ENCODE measurements around the gene ALKBH3.

ALKBH3 gene

GRCh38 chr11:43924112-43924855 is 43.7 kb downstream of the ALKBH3 start:
- H3K9ac ChIP-seq (ENCODE audit: low read depth, low read length): no peak overlapping the region
- H3K27me3 ChIP-seq (ENCODE audit: control insufficient read depth, insufficient read depth, low read length): no peaks in the 10 kb centered on the region
- H3K4me1 ChIP-seq (ENCODE audit: control insufficient read depth, insufficient read depth, low read length): peaks cover 28% of the 10 kb centered on the region

DNA sequence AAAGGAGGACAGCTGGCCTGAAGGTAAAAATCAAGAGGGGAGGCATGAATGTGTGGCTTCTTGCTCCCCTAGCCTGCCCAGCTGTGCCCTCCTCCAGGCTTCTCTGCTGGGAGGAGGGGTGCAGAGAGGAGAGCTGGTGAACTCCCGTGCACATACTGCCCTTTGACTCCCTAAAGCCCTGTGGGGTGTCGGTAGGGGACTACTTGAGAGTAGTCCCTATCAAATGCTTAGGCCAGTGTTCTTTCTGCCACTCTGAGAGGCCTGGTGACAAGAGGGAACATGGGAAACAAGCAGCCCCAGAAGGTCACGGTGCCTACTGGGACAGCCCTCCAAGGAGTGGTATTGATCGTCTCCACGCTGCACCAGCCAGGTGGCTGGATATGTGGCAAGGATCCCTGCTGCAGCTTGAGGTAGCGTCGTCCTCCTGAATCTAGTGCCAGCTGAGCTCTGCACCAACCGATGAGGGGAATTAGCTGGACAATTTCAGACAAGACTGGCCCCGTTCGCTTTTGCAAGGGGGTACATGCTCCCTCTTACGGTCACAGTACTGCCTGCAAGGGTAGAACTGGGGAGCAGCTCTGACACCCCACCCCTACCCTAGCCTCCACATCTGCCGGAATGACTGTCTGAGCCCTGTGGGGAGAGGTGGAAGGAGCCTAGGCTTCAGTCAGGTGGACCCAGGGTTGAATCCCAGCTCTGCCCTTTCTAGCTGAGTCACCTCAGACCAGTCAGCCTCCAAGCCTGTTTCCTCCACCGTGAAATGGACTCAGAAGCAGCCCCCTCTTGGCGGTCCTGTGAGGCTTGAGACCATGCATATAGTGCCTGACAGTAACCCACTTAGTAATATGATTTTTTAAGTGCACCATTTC is 44.7 kb downstream of the ALKBH3 start:
- Histone ChIP-seq H3K9me3 (ENCODE audit: control insufficient read depth, insufficient read depth, low read length) (no peaks in the 10 kb centered on the region), H3K9ac (ENCODE audit: low read depth, low read length) (no peak overlapping the region), H3K4me1 (ENCODE audit: control insufficient read depth, insufficient read depth, low read length) (peaks cover 21% of the 10 kb centered on the region), H3K4me3 (ENCODE audit: low read depth, low read length) (no peak overlapping the region), H3K27me3 (ENCODE audit: control insufficient read depth, insufficient read depth, low read length) (no peaks in the 10 kb centered on the region), H3K36me3 (ENCODE audit: control insufficient read depth, insufficient read depth, low read length) (no peaks in the 10 kb centered on the region)

More at GRCh38 chr11:43924112-43924855, 43.7 kb downstream of the ALKBH3 start:
- Histone ChIP-seq H3K9me3 (ENCODE audit: control insufficient read depth, insufficient read depth, low read length) (no peaks in the 10 kb centered on the region), H3K36me3 (ENCODE audit: control insufficient read depth, insufficient read depth, low read length) (no peaks in the 10 kb centered on the region), H3K4me3 (ENCODE audit: low read depth, low read length) (no peak overlapping the region)

GRCh38 chr11:43925932-43926505 is 45.4 kb downstream of the ALKBH3 start:
- H3K4me3 ChIP-seq (ENCODE audit: low read depth, low read length): no peak overlapping the region
- H3K9ac ChIP-seq (ENCODE audit: low read depth, low read length): no peak overlapping the region
- H3K4me1 ChIP-seq (ENCODE audit: control insufficient read depth, insufficient read depth, low read length): peaks cover 14% of the 10 kb centered on the region
- no peaks in the 10 kb centered on the region for H3K9me3 ChIP-seq (ENCODE audit: control insufficient read depth, insufficient read depth, low read length)
- no peaks in the 10 kb centered on the region for H3K27me3 ChIP-seq (ENCODE audit: control insufficient read depth, insufficient read depth, low read length)
- H3K36me3 ChIP-seq (ENCODE audit: control insufficient read depth, insufficient read depth, low read length): no peaks in the 10 kb centered on the region

GRCh38 chr11:43927070-43927469 is 46.4 kb downstream of the ALKBH3 start:
- H3K4me1 ChIP-seq (ENCODE audit: control insufficient read depth, insufficient read depth, low read length): peaks cover 14% of the 10 kb centered on the region
- no peak overlapping the region for H3K4me3 ChIP-seq (ENCODE audit: low read depth, low read length)
- no peaks in the 10 kb centered on the region for H3K36me3 ChIP-seq (ENCODE audit: control insufficient read depth, insufficient read depth, low read length)
- no peak overlapping the region for H3K9ac ChIP-seq (ENCODE audit: low read depth, low read length)
- H3K9me3 ChIP-seq (ENCODE audit: control insufficient read depth, insufficient read depth, low read length): no peaks in the 10 kb centered on the region
- no peaks in the 10 kb centered on the region for H3K27me3 ChIP-seq (ENCODE audit: control insufficient read depth, insufficient read depth, low read length)

DNA sequence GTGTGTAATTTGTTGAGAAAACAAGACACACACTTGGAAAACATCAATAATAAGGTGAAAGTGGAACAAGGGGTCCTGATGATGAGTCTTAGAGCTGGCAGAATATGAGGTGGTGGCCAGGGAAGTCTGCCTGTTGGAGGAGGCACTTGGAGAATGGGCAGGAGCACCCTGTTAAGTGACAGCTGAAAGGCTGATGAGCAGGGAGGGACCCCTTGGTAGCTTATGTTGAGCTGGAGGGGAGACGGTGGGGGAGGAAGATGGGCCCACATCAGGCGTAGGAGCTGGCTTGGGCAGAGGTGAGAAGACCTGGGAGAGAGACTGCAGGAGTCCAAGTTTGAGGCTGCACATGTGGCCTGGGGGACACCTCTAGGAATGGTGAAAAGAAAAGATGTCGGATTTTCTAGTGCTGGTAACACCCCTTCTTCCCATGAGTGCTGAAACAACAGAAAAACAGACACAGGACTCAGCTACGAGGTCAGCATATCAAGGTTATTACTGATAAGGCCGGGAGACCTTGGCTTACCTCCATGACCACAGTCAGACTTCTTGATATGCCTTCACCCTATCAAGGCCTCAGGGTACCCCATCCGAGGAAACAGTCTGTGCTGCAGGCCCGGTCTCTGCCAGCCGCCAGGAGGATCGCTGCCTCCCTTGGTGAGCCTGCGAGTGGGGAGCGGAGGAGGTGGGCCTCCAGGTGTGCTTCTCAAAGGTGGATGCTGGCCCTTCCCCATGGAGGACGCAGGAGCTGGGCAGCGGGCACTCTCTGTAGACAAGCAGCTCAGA is 47.5 kb downstream of the ALKBH3 start:
- peaks cover 14% of the 10 kb centered on the region for H3K4me1 ChIP-seq (ENCODE audit: control insufficient read depth, insufficient read depth, low read length)
- H3K4me3 ChIP-seq (ENCODE audit: low read depth, low read length): no peak overlapping the region
- no peak overlapping the region for H3K9ac ChIP-seq (ENCODE audit: low read depth, low read length)
- no peaks in the 10 kb centered on the region for H3K36me3 ChIP-seq (ENCODE audit: control insufficient read depth, insufficient read depth, low read length)
- H3K27me3 ChIP-seq (ENCODE audit: control insufficient read depth, insufficient read depth, low read length): no peaks in the 10 kb centered on the region
- H3K9me3 ChIP-seq (ENCODE audit: control insufficient read depth, insufficient read depth, low read length): no peaks in the 10 kb centered on the region

GRCh38 chr11:43928721-43929120 is 48.1 kb downstream of the ALKBH3 start:
- no peaks in the 10 kb centered on the region for H3K27me3 ChIP-seq (ENCODE audit: control insufficient read depth, insufficient read depth, low read length)
- H3K9me3 ChIP-seq (ENCODE audit: control insufficient read depth, insufficient read depth, low read length): no peaks in the 10 kb centered on the region
- H3K4me1 ChIP-seq (ENCODE audit: control insufficient read depth, insufficient read depth, low read length): peaks cover 9% of the 10 kb centered on the region
- H3K9ac ChIP-seq (ENCODE audit: low read depth, low read length): no peak overlapping the region
- H3K36me3 ChIP-seq (ENCODE audit: control insufficient read depth, insufficient read depth, low read length): no peaks in the 10 kb centered on the region
- no peak overlapping the region for H3K4me3 ChIP-seq (ENCODE audit: low read depth, low read length)

GRCh38 chr11:43930868-43931716 is 50.5 kb downstream of the ALKBH3 start:
- Histone ChIP-seq H3K4me1 (ENCODE audit: control insufficient read depth, insufficient read depth, low read length) (peaks cover 6% of the 10 kb centered on the region), H3K9me3 (ENCODE audit: control insufficient read depth, insufficient read depth, low read length) (no peaks in the 10 kb centered on the region), H3K9ac (ENCODE audit: low read depth, low read length) (no peak overlapping the region), H3K4me3 (ENCODE audit: low read depth, low read length) (no peak overlapping the region), H3K36me3 (ENCODE audit: control insufficient read depth, insufficient read depth, low read length) (no peaks in the 10 kb centered on the region), H3K27me3 (ENCODE audit: control insufficient read depth, insufficient read depth, low read length) (no peaks in the 10 kb centered on the region)

GRCh38 chr11:43931717-43932039 is 51.0 kb downstream of the ALKBH3 start:
- H3K4me3 ChIP-seq (ENCODE audit: low read depth, low read length): no peak overlapping the region
- H3K9ac ChIP-seq (ENCODE audit: low read depth, low read length): no peak overlapping the region
- peaks cover 6% of the 10 kb centered on the region for H3K4me1 ChIP-seq (ENCODE audit: control insufficient read depth, insufficient read depth, low read length)
- no peaks in the 10 kb centered on the region for H3K27me3 ChIP-seq (ENCODE audit: control insufficient read depth, insufficient read depth, low read length)
- no peaks in the 10 kb centered on the region for H3K9me3 ChIP-seq (ENCODE audit: control insufficient read depth, insufficient read depth, low read length)
- no peaks in the 10 kb centered on the region for H3K36me3 ChIP-seq (ENCODE audit: control insufficient read depth, insufficient read depth, low read length)

DNA sequence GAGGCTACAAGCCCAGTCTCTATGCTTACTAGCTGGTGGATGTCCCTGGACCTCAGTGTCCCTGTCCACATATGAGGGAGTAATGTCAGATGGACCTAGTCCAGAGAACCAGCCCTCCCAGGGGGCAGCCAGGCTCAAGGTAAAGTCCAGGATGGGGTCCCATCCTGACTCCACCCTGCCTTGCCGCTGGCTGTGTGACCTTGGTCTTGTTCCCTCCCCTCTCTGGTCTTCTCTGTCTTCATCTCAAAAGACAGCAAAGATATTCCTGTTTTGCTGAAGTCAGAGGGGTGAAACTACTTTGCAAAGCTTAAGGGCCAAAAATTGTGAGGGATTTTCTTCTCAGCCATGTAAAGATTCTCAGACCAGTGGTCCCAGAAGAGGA is 52.6 kb downstream of the ALKBH3 start:
- H3K4me3 ChIP-seq (ENCODE audit: low read depth, low read length): no peak overlapping the region
- no peaks in the 10 kb centered on the region for H3K4me1 ChIP-seq (ENCODE audit: control insufficient read depth, insufficient read depth, low read length)
- H3K9ac ChIP-seq (ENCODE audit: low read depth, low read length): no peak overlapping the region
- H3K27me3 ChIP-seq (ENCODE audit: control insufficient read depth, insufficient read depth, low read length): peaks cover 5% of the 10 kb centered on the region
- H3K9me3 ChIP-seq (ENCODE audit: control insufficient read depth, insufficient read depth, low read length): no peaks in the 10 kb centered on the region
- no peaks in the 10 kb centered on the region for H3K36me3 ChIP-seq (ENCODE audit: control insufficient read depth, insufficient read depth, low read length)

DNA sequence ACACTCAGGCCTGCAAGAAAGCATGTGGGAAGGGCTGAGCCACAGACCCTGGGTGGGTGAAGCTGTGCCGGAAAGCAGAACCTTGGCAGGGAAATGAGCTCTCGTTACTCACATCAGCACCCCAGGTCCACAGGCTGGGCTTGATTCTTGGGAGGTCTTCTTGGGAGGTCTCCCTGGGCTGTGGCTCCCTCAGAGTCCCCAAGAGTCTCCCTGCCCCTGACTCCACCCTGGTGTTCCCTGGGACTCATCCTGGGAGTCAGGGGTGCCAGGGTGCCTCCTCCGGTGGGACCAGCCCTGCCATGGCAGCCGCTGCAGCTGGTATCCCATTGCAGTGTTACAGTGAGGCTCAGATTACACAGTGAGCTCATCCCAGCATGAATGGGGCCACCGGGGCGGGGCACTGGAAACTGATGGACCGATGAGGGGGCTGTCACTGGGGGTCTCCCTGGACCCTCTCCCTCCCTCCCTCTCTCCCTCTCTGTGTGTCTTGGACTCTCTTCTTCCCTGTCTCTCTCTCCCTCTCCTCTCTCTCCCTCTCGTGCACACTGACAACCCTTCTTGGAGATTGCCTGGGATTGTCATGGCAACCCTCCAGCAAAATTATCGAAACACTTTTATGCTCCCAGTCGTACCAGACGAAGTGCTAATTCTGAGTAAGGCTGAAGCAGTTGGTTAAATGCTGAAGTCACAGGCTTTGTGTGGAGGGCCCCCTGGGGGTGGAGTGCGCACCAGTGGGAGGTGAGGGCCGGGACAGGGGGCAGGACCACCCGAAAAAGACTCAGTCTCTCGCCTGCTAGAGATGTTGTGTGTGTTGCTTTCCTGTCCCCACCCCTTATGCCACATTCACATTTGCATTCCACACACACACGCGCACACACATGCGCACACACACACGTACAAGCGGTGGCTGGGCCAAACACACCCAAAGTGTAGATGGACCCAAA is 53.2 kb downstream of the ALKBH3 start:
- no peaks in the 10 kb centered on the region for H3K36me3 ChIP-seq (ENCODE audit: control insufficient read depth, insufficient read depth, low read length)
- no peak overlapping the region for H3K9ac ChIP-seq (ENCODE audit: low read depth, low read length)
- H3K4me3 ChIP-seq (ENCODE audit: low read depth, low read length): no peak overlapping the region
- no peaks in the 10 kb centered on the region for H3K4me1 ChIP-seq (ENCODE audit: control insufficient read depth, insufficient read depth, low read length)
- peaks cover 5% of the 10 kb centered on the region for H3K27me3 ChIP-seq (ENCODE audit: control insufficient read depth, insufficient read depth, low read length)
- no peaks in the 10 kb centered on the region for H3K9me3 ChIP-seq (ENCODE audit: control insufficient read depth, insufficient read depth, low read length)
